Measurements from ENCODE around the gene CEMIP. TPM values are rescaled to one million over a fixed set of nuclear protein-coding genes. Genes with fewer than 3 reads are reported as not detected.

Gene CEMIP
- total RNA-seq, 4 donors from 2014 or later, result 0.17 to 0.34 (median 0.26) TPM; not detected in 1

DNA sequence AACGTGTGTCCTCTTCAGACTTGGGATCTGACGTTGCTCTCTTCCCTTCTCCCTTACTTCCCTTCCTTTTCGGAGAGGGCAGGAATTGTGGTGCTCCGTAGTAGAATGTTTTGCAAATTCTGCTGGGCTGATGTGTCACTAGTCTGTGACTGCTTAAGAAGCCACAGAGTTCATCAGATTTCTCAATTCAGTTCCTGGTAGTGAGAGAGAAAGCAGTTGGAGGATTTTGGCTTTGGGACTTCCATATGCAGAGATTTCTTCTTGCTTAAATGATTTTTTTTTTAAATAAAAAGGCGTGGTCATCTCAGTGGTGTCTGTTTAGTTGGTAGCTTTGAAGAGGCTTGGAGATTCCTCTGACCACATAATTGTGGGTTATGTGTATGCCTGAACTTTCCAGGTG is 10.1 kb downstream of the CEMIP start:
- DNase-seq (ENCODE audit: extremely low spot score), result no peak
- TF ChIP-seq POLR2AphosphoS5 (IDR thresholded peaks at IDR 0.05), result no peak
- TF ChIP-seq EP300 (IDR thresholded peaks at IDR 0.05), result no peak
- TF ChIP-seq POLR2A (IDR thresholded peaks at IDR 0.05; ENCODE audit: low read depth), result no peak
- TF ChIP-seq, protein P1, sequence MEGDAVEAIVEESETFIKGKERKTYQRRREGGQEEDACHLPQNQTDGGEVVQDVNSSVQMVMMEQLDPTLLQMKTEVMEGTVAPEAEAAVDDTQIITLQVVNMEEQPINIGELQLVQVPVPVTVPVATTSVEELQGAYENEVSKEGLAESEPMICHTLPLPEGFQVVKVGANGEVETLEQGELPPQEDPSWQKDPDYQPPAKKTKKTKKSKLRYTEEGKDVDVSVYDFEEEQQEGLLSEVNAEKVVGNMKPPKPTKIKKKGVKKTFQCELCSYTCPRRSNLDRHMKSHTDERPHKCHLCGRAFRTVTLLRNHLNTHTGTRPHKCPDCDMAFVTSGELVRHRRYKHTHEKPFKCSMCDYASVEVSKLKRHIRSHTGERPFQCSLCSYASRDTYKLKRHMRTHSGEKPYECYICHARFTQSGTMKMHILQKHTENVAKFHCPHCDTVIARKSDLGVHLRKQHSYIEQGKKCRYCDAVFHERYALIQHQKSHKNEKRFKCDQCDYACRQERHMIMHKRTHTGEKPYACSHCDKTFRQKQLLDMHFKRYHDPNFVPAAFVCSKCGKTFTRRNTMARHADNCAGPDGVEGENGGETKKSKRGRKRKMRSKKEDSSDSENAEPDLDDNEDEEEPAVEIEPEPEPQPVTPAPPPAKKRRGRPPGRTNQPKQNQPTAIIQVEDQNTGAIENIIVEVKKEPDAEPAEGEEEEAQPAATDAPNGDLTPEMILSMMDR (IDR thresholded peaks at IDR 0.05), result no peak
- intact Hi-C loops (cut with DNase I), result no loop called here
- Histone ChIP-seq H3K4me3 (no peak overlapping the region), H3K27me3 (peaks cover 0 to 5% (median 0%) of the 10 kb centered on the region in 4 donors), H3K36me3 (no peaks in the 10 kb centered on the region), H3K27ac (replicated peaks in 1 of 4) (no peak overlapping the region), H3K9me3 (no peaks in the 10 kb centered on the region), H3K4me1 (no peaks in the 10 kb centered on the region)
- WGBS, result 55% methylated on average over 5 of the region's 5 CpGs

DNA sequence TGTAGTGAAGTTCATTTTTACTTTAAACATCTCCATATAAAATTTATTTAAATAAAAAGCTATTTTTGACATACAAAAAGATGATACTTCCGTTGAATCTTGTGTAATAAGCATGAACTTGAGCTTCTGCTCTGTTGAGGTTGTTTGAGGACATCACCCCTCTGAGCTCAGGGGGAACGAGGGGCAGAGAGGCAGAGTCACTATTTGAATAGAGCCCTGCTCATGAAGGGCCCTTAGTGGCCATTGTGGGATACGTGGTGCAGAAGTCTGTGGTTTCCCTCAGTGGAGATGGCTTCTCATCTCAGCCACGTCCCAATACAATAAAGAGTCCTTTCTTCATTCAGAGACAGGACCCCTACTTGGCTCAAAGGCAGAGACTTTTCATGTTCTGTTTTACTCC is 10.6 kb downstream of the CEMIP start:
- TF ChIP-seq POLR2A (IDR thresholded peaks at IDR 0.05; ENCODE audit: low read depth) (no peak), EP300 (IDR thresholded peaks at IDR 0.05) (no peak), POLR2AphosphoS5 (IDR thresholded peaks at IDR 0.05) (no peak)
- TF ChIP-seq, protein P1 (IDR thresholded peaks at IDR 0.05), result no peak
- Histone ChIP-seq H3K36me3 (no peaks in the 10 kb centered on the region), H3K9me3 (no peaks in the 10 kb centered on the region), H3K4me3 (no peak overlapping the region), H3K27me3 (peaks cover 0 to 5% (median 0%) of the 10 kb centered on the region in 4 donors), H3K27ac (replicated peaks in 1 of 4) (no peak overlapping the region), H3K4me1 (no peaks in the 10 kb centered on the region)
- intact Hi-C loops (cut with DNase I), result no loop called here
- no peak for DNase-seq (ENCODE audit: extremely low spot score)
- WGBS, result 88% methylated on average over 4 of the region's 4 CpGs

DNA sequence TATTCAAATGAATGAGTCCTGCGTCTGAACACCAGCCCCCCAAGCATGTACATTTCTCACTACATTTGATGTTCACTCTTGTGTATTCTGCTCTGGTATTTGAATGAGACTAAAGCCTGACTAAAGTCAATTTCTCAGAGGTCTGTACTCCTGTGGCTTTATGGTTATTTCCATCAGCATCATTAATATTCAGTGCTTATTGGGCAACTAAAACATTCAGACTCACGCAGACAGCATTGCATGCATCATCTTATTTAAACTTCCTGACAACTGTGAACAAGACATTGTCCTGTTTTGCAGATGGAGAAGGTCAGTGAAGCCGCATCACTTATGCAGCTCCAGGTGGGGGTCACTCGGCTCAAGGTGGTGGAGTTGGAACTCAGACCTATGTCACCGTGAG is 11.1 kb downstream of the CEMIP start:
- H3K4me1 ChIP-seq, result no peaks in the 10 kb centered on the region
- peaks cover 0 to 5% (median 0%) of the 10 kb centered on the region in 4 donors for H3K27me3 ChIP-seq
- intact Hi-C loops (cut with DNase I), result no loop called here
- no peak for DNase-seq (ENCODE audit: extremely low spot score)
- no peaks in the 10 kb centered on the region for H3K9me3 ChIP-seq
- TF ChIP-seq POLR2AphosphoS5 (IDR thresholded peaks at IDR 0.05) (no peak), EP300 (IDR thresholded peaks at IDR 0.05) (no peak), POLR2A (IDR thresholded peaks at IDR 0.05; ENCODE audit: low read depth) (no peak)
- TF ChIP-seq, protein P1 (IDR thresholded peaks at IDR 0.05), result no peak
- H3K36me3 ChIP-seq, result no peaks in the 10 kb centered on the region
- WGBS, result 88% methylated on average over 5 of the region's 5 CpGs
- no peak overlapping the region for H3K4me3 ChIP-seq
- no peak overlapping the region for H3K27ac ChIP-seq (replicated peaks in 1 of 4)

DNA sequence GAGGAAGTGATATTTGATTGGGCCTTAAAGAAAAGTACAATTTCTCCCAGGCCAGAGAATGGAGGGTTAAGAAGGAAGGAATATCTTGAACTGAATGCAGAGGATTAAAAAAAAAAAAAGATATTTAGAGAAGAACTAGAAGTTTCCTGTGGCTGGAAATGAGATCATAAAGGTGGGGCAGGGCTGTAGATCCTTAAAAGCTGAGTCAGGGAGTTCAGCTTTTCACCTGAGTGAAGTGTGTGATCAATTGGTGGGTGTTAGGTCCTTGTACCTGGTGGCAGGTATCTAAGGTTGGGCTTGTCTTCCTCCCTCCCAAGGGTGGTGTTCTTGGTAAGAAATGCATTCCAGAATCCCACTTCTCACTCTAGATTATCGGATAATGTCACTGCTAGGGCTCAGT is 11.8 kb downstream of the CEMIP start:
- H3K9me3 ChIP-seq, result no peaks in the 10 kb centered on the region
- WGBS, result 91% methylated on average over 1 of the region's 1 CpG
- intact Hi-C loops (cut with DNase I), result no loop called here
- DNase-seq (ENCODE audit: extremely low spot score), result no peak
- no peaks in the 10 kb centered on the region for H3K4me1 ChIP-seq
- no peak overlapping the region for H3K4me3 ChIP-seq
- no peak overlapping the region for H3K27ac ChIP-seq (replicated peaks in 1 of 4)
- peaks cover 0 to 5% (median 0%) of the 10 kb centered on the region in 4 donors for H3K27me3 ChIP-seq
- TF ChIP-seq POLR2A (IDR thresholded peaks at IDR 0.05; ENCODE audit: low read depth) (no peak), EP300 (IDR thresholded peaks at IDR 0.05) (no peak), POLR2AphosphoS5 (IDR thresholded peaks at IDR 0.05) (no peak)
- TF ChIP-seq, protein P1 (IDR thresholded peaks at IDR 0.05), result no peak
- H3K36me3 ChIP-seq, result no peaks in the 10 kb centered on the region

DNA sequence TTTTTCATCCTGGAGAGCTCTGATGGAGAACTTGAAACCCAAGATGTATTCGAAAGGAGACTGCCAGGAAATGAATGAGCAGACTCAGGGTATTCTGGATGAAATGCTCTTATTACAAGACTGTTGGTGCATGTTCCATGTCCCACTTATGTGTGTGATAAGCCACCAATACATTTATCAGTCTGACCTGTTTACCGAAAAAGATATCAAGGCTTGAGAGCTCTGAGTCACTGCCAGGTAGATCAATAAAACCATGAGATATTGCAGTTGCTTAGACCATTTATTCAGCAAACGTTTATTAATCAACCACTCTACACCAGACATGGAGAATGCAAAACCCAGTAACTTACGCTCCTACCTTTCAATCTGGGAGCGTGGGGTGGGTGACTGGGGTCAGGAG is 17.2 kb downstream of the CEMIP start:
- Histone ChIP-seq H3K27ac (replicated peaks in 1 of 4) (no peak overlapping the region), H3K36me3 (no peaks in the 10 kb centered on the region), H3K4me1 (no peaks in the 10 kb centered on the region), H3K9me3 (no peaks in the 10 kb centered on the region), H3K27me3 (no peaks in the 10 kb centered on the region), H3K4me3 (no peak overlapping the region)
- DNase-seq (ENCODE audit: extremely low spot score), result no peak
- WGBS, result 80% methylated on average over 5 of the region's 5 CpGs
- intact Hi-C loops (cut with DNase I), result no loop called here
- TF ChIP-seq, protein P1 (IDR thresholded peaks at IDR 0.05), result no peak
- TF ChIP-seq POLR2A (IDR thresholded peaks at IDR 0.05; ENCODE audit: low read depth) (no peak), POLR2AphosphoS5 (IDR thresholded peaks at IDR 0.05) (no peak), EP300 (IDR thresholded peaks at IDR 0.05) (no peak)
